ENCODE measurements around the gene APOF.
A peak's percentile ranks its signal among the peaks of the same experiment; 100 is the strongest.
"Not testable (repeated sequence)": the region's sequence is repeated elsewhere in the genome, so short reads cannot be mapped to it uniquely, and the experiment has no call there.

Gene APOF

GRCh38 chr12:56350662-56351061 is 12.0 kb downstream of the APOF start:
- ATAC-seq (ENCODE audit: low read depth) (no peak), DNase-seq (ENCODE audit: low spot score in 2 of 2) (no peak)
- Mint-ChIP-seq H3K4me1 (no peaks in the 10 kb centered on the region), H3K27ac (no peak overlapping the region), H3K4me3 (no peak overlapping the region), H3K36me3 (peaks cover 45% of the 10 kb centered on the region), H3K9me3 (no peaks in the 10 kb centered on the region), H3K27me3 (no peaks in the 10 kb centered on the region)

- Mint-ChIP-seq H3K4me1 (no peaks in the 10 kb centered on the region), H3K9me3 (no peaks in the 10 kb centered on the region), H3K27ac (peak overlapping the region; percentile 22), H3K27me3 (no peaks in the 10 kb centered on the region), H3K4me3 (no peak overlapping the region), H3K36me3 (peaks cover 35% of the 10 kb centered on the region)
- ATAC-seq (ENCODE audit: low read depth) (no peak), DNase-seq (ENCODE audit: low spot score in 2 of 2) (no peak)
Observed at GRCh38 chr12:56348776-56349175, 13.9 kb downstream of the APOF start.

- ATAC-seq (ENCODE audit: low read depth); H3K4me3 Mint-ChIP-seq; H3K27me3 Mint-ChIP-seq; DNase-seq (ENCODE audit: low spot score in 2 of 2); H3K4me1 Mint-ChIP-seq; H3K9me3 Mint-ChIP-seq: not testable (repeated sequence)
- Mint-ChIP-seq H3K36me3 (peaks cover 44% of the 10 kb centered on the region), H3K27ac (peak overlapping the region; percentile 8)
Observed at GRCh38 chr12:56347255-56347654, 15.4 kb downstream of the APOF start.

DNA sequence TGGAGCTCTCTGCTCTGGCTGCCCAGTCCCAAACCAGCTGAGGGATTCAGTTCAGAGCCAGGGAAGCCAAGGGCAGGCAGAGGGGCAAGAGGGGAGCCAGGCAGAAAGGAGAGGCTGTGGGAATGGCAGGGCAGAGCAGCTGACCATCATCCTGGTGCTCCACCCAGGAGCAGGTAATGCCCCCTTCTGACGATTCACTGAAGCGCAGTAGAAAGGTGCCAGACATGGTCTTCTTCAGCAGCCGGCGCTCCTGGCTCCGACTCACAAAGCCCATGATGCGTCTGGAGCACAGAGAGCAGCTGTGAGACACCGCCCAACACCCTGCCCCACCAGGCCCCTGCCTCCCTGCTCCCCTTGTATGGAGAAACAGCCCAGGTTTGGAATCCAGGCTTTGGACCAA is 16.0 kb downstream of the APOF start:
- Mint-ChIP-seq H3K27me3 (no peaks in the 10 kb centered on the region), H3K27ac (no peak overlapping the region), H3K4me3 (no peak overlapping the region), H3K4me1 (no peaks in the 10 kb centered on the region), H3K36me3 (peaks cover 44% of the 10 kb centered on the region), H3K9me3 (no peaks in the 10 kb centered on the region)
- ATAC-seq (ENCODE audit: low read depth) = no peak
- DNase-seq (ENCODE audit: low spot score in 2 of 2) = no peak

- not testable (repeated sequence) for H3K27ac Mint-ChIP-seq; H3K9me3 Mint-ChIP-seq; DNase-seq (ENCODE audit: low spot score in 2 of 2); H3K27me3 Mint-ChIP-seq; H3K4me3 Mint-ChIP-seq; ATAC-seq (ENCODE audit: low read depth)
- H3K36me3 Mint-ChIP-seq = peaks cover 24% of the 10 kb centered on the region
- peaks cover 21% of the 10 kb centered on the region for H3K4me1 Mint-ChIP-seq
Observed at GRCh38 chr12:56342290-56342689, 20.4 kb downstream of the APOF start.

GRCh38 chr12:56341616-56342015 is 21.0 kb downstream of the APOF start:
- ATAC-seq (ENCODE audit: low read depth) (no peak), DNase-seq (ENCODE audit: low spot score in 2 of 2) (no peak)
- H3K27me3 Mint-ChIP-seq = no peaks in the 10 kb centered on the region
- H3K4me1 Mint-ChIP-seq = peaks cover 26% of the 10 kb centered on the region
- H3K36me3 Mint-ChIP-seq = peaks cover 24% of the 10 kb centered on the region
- no peak overlapping the region for H3K4me3 Mint-ChIP-seq
- H3K9me3 Mint-ChIP-seq = no peaks in the 10 kb centered on the region
- H3K27ac Mint-ChIP-seq = no peak overlapping the region

DNA sequence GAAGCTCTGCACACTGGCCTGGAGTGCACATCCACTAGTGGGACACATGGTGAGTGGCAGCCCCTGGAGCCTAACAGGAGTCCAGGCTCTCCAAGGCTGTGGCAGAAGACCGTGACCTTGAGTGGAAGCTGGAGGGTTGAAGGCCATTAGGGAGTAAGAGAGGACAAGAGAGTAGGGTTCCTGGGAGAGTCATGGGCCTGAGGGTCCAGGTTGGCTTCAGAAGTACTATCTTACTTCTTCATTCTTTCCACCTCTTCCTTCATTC is 23.6 kb downstream of the APOF start:
- DNase-seq (ENCODE audit: low spot score in 2 of 2) (no peak), ATAC-seq (ENCODE audit: low read depth) (no peak)
- Mint-ChIP-seq H3K9me3 (no peaks in the 10 kb centered on the region), H3K4me1 (peaks cover 28% of the 10 kb centered on the region), H3K4me3 (peak overlapping the region; percentile 92), H3K27ac (peak overlapping the region; percentile 97), H3K27me3 (no peaks in the 10 kb centered on the region), H3K36me3 (peaks cover 12% of the 10 kb centered on the region)

DNA sequence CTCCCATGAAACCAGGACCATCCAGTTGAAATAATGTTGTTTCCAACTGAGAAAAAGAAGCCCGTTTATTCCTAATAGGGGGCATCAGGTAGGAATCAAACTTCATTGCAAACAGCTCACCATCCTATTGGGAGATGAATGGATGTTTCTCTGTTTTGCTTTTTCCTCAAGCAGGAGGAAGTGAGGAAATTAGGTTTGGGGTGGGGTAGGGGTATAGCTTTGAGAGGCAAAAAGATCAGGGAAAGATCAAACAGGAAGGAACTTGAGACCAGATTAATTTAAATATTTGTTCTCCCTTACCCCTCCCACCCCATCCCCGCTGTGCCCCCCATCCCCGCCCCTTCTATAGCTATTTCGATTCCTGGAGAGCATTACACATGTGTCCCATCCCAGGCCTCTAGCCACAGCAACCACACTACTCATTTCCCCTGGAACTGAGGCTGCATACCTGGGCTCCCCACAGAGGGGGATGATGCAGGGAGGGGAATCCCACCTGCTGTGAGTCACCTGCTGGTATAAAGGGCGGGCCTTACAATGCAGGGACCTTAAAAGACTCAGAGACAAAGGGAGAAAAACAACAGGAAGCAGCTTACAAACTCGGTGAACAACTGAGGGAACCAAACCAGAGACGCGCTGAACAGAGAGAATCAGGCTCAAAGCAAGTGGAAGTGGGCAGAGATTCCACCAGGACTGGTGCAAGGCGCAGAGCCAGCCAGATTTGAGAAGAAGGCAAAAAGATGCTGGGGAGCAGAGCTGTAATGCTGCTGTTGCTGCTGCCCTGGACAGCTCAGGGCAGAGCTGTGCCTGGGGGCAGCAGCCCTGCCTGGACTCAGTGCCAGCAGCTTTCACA is 24.1 kb downstream of the APOF start, which contains the start of gene IL23A:
Gene IL23A, plus strand, starts transcription at position 577 of the 850 bp plus-strand sequence. Its CDS starts 161 bp downstream, at position 738.
- ATAC-seq (ENCODE audit: low read depth) = peak; percentile 68
- Mint-ChIP-seq H3K4me1 (peaks cover 29% of the 10 kb centered on the region), H3K27ac (peak within 1 kb of the TSS; percentile 97), H3K27me3 (no peaks in the 10 kb centered on the region), H3K9me3 (no peaks in the 10 kb centered on the region), H3K36me3 (peaks cover 10% of the 10 kb centered on the region), H3K4me3 (peak within 1 kb of the TSS; percentile 92)
- DNase-seq (ENCODE audit: low spot score in 2 of 2) = peak; percentile 45 to 67

- ATAC-seq (ENCODE audit: low read depth) (no peak), DNase-seq (ENCODE audit: low spot score in 2 of 2) (no peak)
- H3K9me3 Mint-ChIP-seq = no peaks in the 10 kb centered on the region
- H3K4me1 Mint-ChIP-seq = peaks cover 37% of the 10 kb centered on the region
- H3K27me3 Mint-ChIP-seq = no peaks in the 10 kb centered on the region
- H3K36me3 Mint-ChIP-seq = peaks cover 4% of the 10 kb centered on the region
- no peak overlapping the region for H3K4me3 Mint-ChIP-seq
- peak overlapping the region; percentile 97 for H3K27ac Mint-ChIP-seq
Observed at GRCh38 chr12:56337753-56338251, 24.9 kb downstream of the APOF start.

DNA sequence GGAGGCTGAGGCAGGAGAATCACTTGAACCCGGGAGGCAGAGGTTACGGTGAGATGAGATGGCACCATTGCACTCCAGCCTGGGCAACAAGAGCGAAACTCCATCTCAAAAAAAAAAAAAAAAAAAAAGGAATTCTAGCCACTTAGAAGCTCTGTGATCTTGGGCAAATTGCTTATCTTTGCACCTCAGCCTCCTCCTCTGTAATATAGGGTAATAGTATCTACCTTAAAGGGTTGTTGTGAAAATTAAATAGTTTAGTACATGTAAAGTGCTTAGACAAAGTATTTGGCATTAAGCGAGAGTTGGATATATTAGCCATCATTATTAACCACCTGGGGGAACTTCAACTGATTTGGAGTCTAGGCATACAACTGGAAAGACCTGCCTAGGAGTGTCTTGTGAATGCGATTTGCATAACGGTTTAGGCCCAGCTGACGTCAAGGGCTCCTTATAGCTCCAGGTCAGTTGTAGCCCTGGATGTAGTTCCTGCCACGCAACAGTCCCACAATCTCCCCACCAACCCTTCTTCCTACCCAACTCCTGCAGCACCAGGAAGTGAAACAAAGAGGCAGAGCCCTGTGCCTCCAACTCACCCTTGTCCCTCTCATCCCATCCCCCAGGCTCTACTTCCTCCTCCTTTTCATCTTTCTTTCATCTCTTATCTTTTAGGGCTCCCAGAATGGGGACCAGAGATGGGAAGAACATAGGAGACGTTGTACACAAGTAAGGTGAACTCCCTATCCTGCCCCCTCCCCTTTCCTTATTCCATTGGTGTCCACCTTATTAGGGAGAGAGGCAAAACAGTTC is 26.1 kb downstream of the APOF start:
- H3K27ac Mint-ChIP-seq = peak overlapping the region; percentile 60
- no peak overlapping the region for H3K4me3 Mint-ChIP-seq
- no peak for ATAC-seq (ENCODE audit: low read depth)
- H3K9me3 Mint-ChIP-seq = no peaks in the 10 kb centered on the region
- no peak for DNase-seq (ENCODE audit: low spot score in 2 of 2)
- H3K27me3 Mint-ChIP-seq = no peaks in the 10 kb centered on the region
- H3K4me1 Mint-ChIP-seq = peaks cover 40% of the 10 kb centered on the region
- H3K36me3 Mint-ChIP-seq = peaks cover 1% of the 10 kb centered on the region

DNA sequence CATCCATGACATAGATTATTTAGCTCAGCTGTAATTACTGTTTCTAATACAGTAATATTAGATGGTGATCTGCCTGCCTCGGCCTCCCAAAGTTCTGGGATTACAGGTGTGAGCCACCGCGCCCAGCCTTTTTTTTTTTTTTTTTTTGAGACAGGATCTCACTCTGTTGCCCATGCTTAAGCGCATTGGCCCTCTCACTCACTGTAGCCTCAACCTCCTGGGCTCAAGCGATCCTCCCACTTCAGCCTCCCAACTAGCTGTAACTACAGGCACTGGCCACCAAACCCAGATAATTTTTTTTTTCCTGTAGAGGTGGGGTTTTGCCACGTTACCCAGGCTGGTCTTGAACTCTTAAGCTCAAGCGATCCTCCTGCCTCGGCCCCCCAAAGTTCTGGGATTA is 27.1 kb downstream of the APOF start:
- not testable (repeated sequence) for H3K9me3 Mint-ChIP-seq; DNase-seq (ENCODE audit: low spot score in 2 of 2); H3K27me3 Mint-ChIP-seq; ATAC-seq (ENCODE audit: low read depth); H3K36me3 Mint-ChIP-seq
- peak overlapping the region; percentile 17 for H3K4me3 Mint-ChIP-seq
- peaks cover 41% of the 10 kb centered on the region for H3K4me1 Mint-ChIP-seq
- H3K27ac Mint-ChIP-seq = peak overlapping the region; percentile 100

DNA sequence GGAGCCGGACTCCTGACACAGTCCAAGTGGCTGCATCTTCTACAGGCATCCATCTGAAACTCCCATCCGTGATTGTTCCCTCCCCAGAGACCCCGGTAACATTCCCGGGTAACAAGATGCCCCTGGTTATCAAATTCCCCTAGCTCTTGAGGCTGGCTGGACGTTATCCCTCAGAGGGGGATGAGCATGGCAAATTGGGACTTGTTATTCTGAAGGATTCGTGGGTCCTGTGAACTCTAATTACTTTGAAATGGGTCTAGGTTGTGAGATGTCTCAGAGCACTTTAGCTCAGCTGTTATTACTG is 28.2 kb downstream of the APOF start:
- H3K9me3 Mint-ChIP-seq = no peaks in the 10 kb centered on the region
- ATAC-seq (ENCODE audit: low read depth) (no peak), DNase-seq (ENCODE audit: low spot score in 2 of 2) (no peak)
- peak overlapping the region; percentile 100 for H3K27ac Mint-ChIP-seq
- peaks cover 37% of the 10 kb centered on the region for H3K4me1 Mint-ChIP-seq
- H3K36me3 Mint-ChIP-seq = peaks cover 6% of the 10 kb centered on the region
- peak overlapping the region; percentile 91 for H3K4me3 Mint-ChIP-seq
- H3K27me3 Mint-ChIP-seq = no peaks in the 10 kb centered on the region

DNA sequence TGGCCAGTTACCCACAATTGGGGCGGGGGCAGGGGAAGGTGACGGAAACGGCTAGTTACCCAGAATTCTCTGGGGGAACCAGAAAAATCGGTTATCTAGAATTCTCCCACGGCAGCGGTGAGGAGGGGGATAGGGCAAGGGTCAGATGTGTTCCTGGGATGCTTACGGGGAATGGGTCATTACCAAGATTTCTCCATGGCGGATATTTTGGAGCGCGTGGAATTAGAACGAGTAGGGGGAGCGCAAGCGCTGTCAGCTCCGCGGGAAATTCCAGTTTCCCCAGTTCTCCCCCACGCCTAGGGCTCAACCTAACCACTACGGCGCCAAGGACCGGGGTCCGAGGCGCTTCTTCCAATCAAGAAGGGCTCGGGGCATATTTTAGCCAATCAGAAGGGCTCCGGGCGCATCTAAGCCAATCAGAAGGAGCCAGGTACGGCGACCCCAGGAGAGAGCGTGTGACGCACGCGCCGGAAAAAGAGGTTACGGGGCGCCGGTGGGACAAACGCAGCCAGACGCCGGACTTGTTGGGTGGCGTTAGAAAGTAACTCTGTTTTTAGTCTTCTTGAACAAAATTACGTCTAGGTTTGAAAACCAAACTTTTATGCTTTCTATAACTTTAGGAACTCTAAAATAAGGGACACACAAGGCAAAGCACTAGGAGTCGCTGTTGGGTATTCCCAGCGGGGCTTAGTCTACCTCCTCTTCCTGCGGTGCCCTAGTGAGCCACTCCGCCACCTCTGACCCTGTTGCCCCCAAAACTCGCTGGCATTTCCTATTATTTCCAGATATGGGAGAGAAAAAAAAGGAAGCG is 28.8 kb downstream of the APOF start, which contains the start of gene PAN2:
Gene PAN2, minus strand, starts transcription at position 322 of the 811 bp plus-strand sequence. CDS start 906 bp downstream, outside the sequence.
- peak; percentile 79 to 87 for DNase-seq (ENCODE audit: low spot score in 2 of 2)
- peak; percentile 84 for ATAC-seq (ENCODE audit: low read depth)

More for the DNA sequence above, 28.8 kb downstream of the APOF start, which contains the start of gene PAN2:
- Mint-ChIP-seq H3K27ac (peak within 1 kb of the TSS; percentile 100), H3K36me3 (peaks cover 6% of the 10 kb centered on the region), H3K4me3 (peak within 1 kb of the TSS; percentile 91), H3K9me3 (no peaks in the 10 kb centered on the region), H3K27me3 (no peaks in the 10 kb centered on the region), H3K4me1 (peaks cover 31% of the 10 kb centered on the region)

All from memory B cell (primary cell).